Brain microvascular endothelial cell (primary cell): Measurements from ENCODE around the gene ALOX5.

ENCODE experiments used
- DNase-seq: peaks from one replicate; pipeline ENCODE4 v3.0.0-alpha.2; 2020
- H3K27ac ChIP-seq: fragments of 250-450 bp; sonication (Bioruptor Pico); 2 replicates; pipeline ENCODE4 v1.5.1; 2020; ENCODE audit warnings: mild to moderate bottlenecking, moderate library complexity
- H3K27me3 ChIP-seq: fragments of 250-450 bp; sonication (Bioruptor Pico); replicated peaks from 2 replicates; pipeline ENCODE4 v1.5.1; 2020; ENCODE audit warnings: mild to moderate bottlenecking
- H3K36me3 ChIP-seq: fragments of 250-450 bp; sonication (Bioruptor Pico); replicated peaks from 2 replicates; pipeline ENCODE4 v1.5.1; 2020; ENCODE audit warnings: mild to moderate bottlenecking
- H3K4me3 ChIP-seq: 2 replicates; pipeline ENCODE4 v1.5.1; 2011; ENCODE audit warnings: low read depth, mild to moderate bottlenecking, control low read depth, low read length, moderate library complexity
- in situ Hi-C: cut with HindIII; loops from 2 replicates; pipeline ENCODE4 v1.10.0; 2017; ENCODE audit warnings: low sequenced_read_pairs, low pct_ligation_motif_present
- TF ChIP-seq, protein P1 (sequence below): IDR thresholded peaks from 2 replicates; pipeline ENCODE4 v1.5.1; 2011; ENCODE audit warnings: low read depth, mild to moderate bottlenecking, moderate library complexity, low read length, control low read depth, inconsistent platforms; ENCODE audit errors: missing control alignments

ALOX5 gene

DNA sequence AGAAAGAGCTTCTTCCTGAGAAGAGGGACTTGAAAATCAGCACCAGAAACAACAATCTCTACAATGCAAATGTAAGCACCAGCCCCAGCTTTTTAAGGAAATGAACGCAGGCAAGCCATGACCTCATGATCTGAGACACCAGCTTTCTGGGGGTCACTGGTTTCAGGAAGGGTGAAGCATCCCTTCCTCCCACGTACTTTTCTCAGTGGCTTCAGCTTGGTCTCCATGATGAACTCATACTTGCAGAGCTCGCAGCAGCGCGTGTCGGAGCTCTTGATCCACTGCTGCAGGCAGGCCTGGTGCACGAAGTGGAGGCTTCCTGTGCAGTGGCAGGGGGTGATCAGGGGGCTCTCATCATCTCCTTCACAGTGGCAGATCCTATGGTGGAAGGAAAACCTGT is 87.0 kb downstream of the ALOX5 start:
- no peaks in the 10 kb centered on the region for H3K36me3 ChIP-seq
- H3K27ac ChIP-seq = no peak overlapping the region
- H3K4me3 ChIP-seq = no peak overlapping the region
- DNase-seq = no peak
- in situ Hi-C loops = no loop called here
- H3K27me3 ChIP-seq = no peaks in the 10 kb centered on the region
- TF ChIP-seq, protein P1, sequence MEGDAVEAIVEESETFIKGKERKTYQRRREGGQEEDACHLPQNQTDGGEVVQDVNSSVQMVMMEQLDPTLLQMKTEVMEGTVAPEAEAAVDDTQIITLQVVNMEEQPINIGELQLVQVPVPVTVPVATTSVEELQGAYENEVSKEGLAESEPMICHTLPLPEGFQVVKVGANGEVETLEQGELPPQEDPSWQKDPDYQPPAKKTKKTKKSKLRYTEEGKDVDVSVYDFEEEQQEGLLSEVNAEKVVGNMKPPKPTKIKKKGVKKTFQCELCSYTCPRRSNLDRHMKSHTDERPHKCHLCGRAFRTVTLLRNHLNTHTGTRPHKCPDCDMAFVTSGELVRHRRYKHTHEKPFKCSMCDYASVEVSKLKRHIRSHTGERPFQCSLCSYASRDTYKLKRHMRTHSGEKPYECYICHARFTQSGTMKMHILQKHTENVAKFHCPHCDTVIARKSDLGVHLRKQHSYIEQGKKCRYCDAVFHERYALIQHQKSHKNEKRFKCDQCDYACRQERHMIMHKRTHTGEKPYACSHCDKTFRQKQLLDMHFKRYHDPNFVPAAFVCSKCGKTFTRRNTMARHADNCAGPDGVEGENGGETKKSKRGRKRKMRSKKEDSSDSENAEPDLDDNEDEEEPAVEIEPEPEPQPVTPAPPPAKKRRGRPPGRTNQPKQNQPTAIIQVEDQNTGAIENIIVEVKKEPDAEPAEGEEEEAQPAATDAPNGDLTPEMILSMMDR = no peak

DNA sequence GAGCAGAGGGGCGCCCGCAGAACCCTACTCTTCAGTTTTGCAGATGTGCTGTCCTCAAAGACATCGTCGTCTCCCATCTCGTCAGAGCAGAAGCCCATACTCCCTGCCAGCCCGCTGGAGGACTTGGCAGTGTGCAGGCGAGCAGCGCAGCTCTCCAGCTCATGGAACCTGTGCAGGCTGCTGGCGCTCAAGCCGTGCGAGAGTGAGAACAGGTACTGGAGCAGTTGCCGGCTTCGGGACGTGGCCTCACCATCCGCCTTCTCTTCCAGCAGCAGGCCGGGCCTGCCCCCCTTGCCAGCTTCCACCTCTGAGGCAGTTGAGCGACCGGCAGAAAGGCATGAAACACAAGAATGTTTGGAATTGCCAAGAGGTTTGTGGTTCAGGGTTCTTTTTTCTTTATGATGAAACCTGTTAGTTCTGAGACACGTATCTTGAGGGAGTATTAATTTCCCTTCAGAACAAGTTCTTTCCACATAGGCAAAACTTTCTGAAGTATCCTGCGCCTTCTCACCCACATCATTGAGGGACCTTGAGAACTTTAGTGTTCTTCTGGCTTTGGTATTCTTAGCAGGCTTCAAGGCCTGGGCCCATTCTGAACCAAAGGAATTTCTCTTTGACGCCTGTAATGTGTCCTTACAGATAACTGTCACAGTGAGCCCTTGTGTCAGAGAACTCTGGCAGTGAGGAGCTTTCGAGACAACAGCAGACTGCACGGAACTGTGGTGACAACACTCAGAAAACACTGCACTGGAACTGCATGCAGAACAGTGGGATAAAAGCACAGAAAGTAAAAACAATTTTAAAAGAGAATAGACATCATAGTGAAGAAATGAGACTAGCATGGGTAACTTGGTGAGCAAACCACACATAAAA is 89.5 kb downstream of the ALOX5 start:
- H3K27ac ChIP-seq = no peak overlapping the region
- H3K4me3 ChIP-seq = no peak overlapping the region
- no peaks in the 10 kb centered on the region for H3K27me3 ChIP-seq
- in situ Hi-C loops = no loop called here
- no peak for DNase-seq
- TF ChIP-seq, protein P1 = no peak
- no peaks in the 10 kb centered on the region for H3K36me3 ChIP-seq

DNA sequence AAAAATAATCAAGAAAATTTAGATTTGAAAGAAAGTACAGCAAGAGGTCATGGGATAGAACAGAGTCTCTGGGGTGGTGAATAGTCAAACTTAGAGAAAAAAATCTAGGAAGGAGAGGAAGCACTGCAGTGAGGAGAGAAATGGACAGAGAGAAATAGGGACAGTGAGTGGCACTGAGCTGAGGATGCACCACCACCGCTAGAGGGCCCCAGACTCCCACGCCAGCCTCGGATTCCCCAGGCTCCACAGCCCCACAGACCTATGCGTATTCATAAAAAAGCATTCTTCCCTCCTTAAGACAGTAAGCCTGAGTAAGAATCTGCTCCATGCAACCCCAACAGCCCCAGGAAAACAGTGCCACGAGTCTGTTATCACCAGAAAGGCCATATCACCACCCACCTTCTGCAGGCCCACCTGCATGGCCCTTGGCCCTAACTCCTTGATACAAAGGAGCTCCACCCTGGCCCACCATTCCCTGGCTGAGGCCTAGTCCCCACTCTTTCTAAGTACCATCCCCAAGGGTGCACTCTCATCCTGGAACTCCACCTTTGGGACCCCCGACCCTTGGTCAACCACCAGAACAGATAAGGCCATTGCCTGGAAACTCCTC is 91.0 kb downstream of the ALOX5 start:
- DNase-seq = peak; percentile 62
- TF ChIP-seq, protein P1 = peak; percentile 97
- Histone ChIP-seq H3K4me3 (no peak overlapping the region), H3K27me3 (no peaks in the 10 kb centered on the region), H3K27ac (no peak overlapping the region), H3K36me3 (no peaks in the 10 kb centered on the region)
- in situ Hi-C loops = no loop called here

DNA sequence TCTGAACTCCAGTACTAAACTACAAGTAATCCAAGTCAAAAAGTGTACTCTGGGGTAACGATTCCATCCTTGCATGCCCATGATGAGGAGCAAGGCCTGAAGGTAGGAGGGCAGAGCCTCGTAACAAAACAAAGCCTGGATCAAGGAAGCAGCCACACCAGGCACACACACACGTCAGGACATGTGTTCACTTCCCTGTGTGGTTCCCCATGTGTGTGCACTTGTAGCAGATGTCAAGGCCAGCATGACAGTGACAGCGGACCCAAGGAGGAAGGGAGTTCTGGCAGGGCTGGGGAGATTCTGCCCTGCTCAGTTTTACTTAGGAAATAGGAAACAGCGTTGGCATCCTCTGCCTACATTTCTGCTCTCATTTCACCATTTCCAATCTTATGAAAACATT is 92.8 kb downstream of the ALOX5 start:
- Histone ChIP-seq H3K27ac (no peak overlapping the region), H3K36me3 (no peaks in the 10 kb centered on the region), H3K27me3 (no peaks in the 10 kb centered on the region), H3K4me3 (no peak overlapping the region)
- TF ChIP-seq, protein P1 = no peak
- in situ Hi-C loops = no loop called here
- no peak for DNase-seq

DNA sequence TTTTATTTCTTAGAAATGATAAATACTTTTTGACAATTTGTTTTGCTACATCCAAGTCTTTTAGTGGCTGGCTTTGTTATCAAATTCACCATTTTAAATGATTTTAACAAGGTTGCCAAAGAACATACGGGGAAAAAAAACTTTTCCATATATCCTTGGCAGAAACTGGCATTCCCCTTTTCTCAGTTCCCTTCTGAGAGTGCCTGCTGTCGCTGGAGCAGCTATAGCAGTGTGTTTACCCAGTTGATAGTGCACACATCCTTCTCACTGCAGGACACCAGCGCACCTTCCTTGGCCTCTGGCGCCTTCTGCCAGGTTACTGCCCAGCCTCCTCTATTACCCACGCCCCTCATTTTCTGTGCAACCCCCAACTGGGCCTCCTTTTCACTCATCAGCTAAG is 94.1 kb downstream of the ALOX5 start:
- DNase-seq = no peak
- H3K36me3 ChIP-seq = no peaks in the 10 kb centered on the region

More for the DNA sequence above, 94.1 kb downstream of the ALOX5 start:
- Histone ChIP-seq H3K4me3 (no peak overlapping the region), H3K27me3 (no peaks in the 10 kb centered on the region), H3K27ac (no peak overlapping the region)
- TF ChIP-seq, protein P1 = no peak
- in situ Hi-C loops = no loop called here
